HG02840 (cell line): ENCODE data around the gene MRPL52.
"Not testable (repeated sequence)": the region's sequence is repeated elsewhere in the genome, so short reads cannot be mapped to it uniquely, and the experiment has no call there.

Experiments used
- ATAC-seq: cut with Tn5 transposase; IDR thresholded peaks from one replicate; pipeline ENCODE4 v1.9.1; 2021; ENCODE audit warnings: mild to moderate bottlenecking, moderate library complexity, moderate number of reproducible peaks; ENCODE audit not compliant: unreplicated experiment, low FRiP score

MRPL52 gene

DNA sequence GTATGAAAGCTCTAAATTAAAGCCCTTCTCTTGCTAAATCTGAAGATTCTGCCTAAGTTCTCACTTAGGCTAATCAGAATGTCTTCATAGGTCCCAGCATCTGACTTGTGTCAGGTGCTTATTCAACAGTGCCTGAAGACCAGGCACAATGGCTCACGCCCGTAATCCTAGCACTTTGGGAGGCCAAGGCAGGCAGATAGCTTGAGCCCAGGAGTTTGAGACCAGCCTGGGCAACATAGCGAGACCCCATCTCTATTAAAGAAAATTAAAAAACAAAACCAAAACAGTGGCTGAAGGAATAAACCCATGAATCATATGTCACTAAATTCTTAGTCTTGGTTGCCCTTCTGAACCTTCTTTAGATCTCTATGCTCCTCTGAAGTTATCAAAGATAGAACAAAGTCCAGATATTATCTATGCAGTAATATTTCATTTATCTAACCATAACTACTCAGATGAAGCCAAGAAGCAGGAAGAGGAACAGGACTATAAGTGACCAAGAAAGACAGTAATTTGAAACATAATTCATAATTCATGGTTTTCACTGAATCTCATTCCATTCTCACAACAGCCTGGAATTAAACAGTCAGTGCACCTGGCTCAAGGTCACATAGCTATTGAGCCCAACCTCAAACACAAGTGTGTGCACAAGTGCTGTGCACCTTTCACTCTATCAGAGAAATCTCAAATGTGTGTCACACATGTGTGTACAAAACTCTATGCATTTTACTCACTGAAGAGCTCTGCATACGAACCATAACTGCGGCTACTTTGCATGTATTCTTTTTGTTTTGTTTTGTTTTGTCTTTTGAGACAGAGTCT lies 21.1 kb upstream of the MRPL52 start:
- ATAC-seq: no peak

DNA sequence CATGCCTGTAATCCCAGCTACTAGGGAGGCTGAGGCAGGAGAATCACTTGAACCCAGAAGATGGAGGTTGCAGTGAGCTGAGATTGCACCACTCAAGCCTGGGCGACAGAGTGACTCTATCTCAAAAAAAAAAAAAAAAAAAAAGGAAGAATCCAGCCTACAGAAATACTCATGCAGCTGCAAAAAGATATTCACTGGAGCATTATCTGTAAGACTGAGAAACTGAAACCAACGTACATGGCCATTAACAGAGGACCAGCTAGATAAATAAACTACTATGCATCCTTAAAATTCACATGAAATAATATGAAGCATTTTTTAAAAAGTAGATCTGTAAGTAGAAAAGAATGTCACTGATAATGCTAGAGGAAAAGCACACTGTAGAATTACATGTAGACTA lies 18.0 kb upstream of the MRPL52 start:
- no peak for ATAC-seq

DNA sequence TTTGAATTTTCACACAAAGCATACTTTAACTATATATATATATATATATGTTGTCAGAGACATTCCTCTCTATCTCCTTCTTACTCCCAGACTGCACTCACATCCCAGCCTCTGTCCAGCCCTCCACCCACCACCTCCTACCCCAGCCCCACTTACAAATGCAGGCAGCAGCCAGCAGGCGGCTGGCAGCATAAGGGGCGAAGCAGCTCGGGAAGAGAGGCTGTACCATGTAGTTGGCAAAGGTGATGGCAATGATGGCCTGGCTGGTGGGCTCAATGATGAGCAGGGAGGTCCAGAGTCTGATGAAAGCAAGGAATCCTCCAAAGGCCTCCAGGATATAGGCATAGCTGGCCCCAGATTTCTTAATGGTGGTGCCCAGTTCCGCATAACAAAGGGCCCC lies 16.9 kb upstream of the MRPL52 start:
- ATAC-seq: no peak

DNA sequence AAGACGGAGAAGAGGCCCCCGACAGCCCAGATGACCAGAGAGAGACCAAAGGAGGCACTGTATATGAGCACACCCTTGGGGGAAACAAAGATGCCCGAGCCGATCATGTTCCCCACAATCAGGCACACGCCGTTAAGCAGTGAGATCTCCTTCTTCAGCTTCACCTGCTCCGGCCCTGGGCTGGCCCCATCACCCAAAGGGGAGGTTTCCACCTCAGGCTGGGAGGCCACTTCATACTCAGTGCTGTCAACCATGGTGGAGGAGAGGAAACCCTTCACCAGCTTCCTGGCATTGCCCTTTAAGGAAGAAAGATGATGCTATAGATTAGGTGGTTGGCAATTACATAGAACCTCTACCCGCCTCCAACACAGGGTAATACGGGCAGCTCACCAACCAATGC lies 16.5 kb upstream of the MRPL52 start:
- no peak for ATAC-seq

DNA sequence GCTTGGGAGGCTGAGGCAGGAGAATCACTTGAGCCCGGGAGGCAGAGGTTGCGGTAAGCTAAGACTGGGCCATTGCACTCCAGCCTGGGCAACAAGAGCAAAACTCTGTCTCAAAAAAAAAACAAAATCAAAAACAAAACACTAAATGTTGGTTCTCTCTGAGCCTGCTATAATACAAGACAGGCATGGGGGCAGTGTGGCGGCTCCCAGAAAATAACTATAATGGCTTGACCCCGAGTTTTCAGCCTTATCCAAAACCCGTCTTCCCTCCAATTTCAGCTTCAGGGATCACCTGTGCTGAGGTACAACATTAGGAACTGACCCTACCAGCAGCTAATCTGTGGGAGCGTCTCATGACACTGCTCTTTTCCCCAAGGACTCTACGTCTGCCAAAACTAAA lies 15.3 kb upstream of the MRPL52 start:
- no peak for ATAC-seq

DNA sequence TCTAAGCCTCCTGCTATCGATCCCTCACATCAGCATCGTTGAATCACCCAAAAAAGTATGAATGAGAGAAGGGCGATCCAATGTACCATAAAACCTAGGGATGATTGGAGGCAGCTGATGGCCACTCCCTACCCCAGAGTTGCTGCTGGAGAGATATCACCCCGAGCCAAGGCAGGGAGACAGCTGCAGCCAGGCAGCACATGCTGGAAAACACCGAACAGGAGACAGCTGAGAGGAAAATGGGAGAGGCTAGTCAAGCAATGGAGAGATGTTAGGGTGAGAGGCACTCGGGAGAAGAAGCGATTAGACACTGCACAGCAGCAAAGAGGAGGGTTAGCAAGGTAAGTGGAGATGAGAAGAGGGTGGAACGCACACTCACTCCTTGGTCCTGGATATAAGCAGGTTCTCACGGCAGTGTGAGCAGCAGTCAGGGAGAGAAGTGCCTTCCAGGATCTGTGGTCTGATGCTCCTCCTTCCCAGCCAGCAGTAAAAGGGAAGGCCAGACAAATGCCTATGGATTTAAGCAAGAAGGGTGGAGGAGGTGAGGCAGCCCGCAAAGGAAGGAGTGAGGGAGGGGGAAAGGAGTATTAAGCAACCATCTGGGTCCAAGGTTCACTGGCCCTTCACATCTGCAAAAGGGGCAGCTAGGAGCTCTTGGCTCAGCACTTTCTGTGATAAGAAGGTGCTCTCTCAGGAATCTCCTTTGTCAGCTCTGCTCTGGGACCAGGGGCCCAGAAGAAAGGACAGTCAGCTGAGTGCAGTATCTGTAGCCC lies 14.6 kb upstream of the MRPL52 start, which contains the start of gene SLC7A7:
Gene SLC7A7, minus strand, starts transcription at position 495 of the 773 bp plus-strand sequence. CDS start 2,037 bp downstream, outside the sequence.
- ATAC-seq: no peak

DNA sequence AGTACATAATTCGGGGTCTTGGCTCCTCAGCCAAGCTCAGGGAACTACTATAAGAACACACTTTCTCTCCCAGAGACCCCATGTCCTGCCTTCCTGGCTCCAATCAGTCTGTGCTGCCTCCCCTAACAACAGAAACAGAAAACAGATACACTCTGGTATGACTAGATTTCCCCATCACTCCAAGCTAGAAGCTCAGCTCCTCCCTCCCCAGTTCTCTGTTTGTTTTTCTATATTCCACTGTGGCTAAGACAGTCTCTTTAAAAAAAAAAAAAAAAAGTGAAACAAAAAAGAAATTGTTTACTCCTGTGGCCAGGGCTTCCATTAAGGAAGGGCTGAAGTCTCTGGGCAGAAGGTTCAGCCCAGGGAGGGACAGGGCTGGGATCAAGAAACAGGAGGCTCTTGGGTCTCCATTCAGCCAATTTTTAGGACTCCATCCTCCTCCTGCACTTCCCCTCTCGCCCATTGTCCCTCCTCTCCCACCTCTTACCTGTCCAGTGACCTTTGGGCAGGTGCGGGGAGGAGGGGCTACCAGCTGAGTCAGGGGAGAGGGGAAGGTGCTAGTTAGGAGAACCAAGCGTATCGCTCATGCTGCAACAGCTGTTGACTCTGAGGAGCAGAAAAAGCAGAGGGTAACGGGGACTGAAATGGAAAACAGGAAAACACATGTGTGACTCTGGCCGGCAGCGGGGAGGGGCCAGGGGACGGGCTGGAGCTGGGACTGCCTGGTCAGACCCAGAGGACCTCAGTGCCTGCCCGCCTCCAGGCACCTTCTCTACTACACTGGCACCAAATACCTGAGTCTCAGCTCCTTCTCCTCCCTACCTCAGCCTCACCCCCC lies 10.3 kb upstream of the MRPL52 start:
- ATAC-seq: no peak

DNA sequence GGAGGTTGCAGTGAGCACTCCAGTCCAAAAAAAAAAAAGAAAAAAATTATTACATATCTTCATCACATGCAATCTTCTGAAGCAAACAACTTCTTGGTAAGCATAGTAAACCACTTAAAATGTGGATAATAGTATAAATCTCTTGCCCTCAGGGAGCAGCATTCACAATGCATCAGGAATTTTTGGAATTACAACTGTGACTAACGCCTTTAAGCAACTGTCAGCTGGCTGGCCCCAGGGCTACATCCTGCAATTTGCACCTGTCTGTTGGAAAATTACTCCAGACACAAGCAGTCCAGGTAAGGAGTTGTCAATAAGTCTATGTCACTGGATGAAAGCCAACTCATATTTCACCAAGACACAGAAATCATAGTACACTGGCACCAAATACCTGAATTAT lies 9.0 kb upstream of the MRPL52 start:
- no peak for ATAC-seq

DNA sequence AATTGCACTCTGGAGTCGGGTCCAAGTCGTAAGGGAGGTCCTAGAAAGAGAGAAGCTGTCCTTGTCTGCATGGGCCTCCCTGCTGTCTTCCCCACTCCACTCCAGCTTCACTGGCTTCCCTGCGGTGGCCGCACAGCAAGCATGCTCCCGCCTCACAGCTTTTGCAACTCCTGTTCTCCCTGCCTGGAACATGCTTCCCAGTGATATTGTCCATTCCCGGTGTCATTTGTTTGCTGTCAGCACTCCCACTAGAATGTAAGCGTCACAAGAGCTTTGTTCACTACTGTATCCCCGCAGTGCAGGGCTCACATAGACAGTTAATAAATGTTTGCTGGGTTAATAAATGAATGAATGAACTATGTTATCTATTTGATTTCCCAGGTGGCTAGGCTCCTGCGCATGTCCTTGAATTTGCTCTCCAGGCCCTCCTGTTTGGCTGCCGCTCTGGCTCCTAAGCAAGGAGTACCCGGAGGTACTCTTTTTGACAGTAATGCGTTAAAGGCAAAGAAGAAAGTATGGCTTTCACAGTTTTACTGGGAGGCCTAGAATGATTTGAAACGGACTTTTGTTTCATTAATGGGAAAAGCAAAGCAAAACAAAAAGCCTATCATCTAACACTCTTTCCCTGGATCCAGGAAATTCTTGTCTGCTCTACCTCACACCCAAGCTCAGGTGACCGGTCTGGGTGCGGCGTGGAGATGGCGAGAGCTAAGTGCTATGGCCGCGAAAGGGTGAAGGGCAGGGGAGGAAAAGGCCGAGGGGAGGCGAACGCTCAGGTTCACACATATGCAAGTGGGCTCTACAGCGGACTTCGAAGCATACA lies 8.3 kb upstream of the MRPL52 start:
- no peak for ATAC-seq

DNA sequence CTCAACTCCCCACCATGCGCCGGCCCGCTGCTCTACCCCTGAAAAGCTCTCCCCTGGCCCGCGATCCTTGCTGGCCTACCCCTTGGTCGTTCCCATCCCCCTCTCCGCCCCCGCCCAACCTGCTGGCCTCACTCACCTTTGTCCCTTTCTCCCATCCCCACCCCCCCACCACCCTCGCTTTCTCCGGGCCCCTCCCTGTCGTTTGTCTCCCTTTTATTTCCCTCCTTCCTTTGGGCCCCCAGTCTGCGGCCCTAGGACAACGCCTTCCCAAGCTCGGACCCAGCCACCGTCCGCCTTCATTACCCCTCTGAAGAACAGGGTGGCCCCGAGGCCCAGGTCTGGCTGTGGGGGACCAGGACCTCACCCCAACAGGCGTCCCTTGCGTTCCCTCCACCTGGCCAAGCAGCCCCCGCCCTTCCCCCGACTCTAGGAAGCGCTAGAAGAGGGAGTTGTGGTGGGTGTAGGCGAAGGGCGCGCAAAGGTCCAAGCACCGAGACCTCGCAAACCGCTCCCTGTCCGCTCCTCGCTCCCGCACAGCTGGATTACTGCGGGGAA lies 7.6 kb upstream of the MRPL52 start:
- ATAC-seq: no peak

DNA sequence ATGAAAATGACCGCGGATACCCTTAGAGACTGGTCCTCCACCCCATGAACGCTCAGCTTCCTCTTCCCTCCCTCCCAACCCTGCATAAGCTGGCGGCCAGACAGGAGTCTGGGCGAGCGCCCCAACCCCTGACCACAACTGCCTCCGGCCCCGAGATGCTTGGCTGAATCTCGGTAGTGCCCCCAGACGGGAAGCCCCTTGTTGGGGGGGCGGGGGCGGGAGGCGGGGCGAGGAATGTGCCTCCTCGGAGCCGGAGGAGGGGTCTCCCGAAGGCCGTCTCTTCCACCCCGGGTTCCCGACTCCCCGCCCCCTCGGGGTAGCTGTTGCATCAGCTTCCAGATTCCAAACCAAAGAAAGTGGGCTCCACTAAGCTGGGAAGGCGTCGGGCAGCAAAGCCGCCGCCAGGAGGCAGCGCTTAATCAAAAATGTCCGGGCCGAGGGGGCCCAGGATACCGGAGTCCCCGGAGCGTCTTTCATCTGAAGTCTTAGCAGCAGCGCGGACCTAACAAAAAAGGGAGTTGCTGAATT lies 7.1 kb upstream of the MRPL52 start:
- no peak for ATAC-seq

DNA sequence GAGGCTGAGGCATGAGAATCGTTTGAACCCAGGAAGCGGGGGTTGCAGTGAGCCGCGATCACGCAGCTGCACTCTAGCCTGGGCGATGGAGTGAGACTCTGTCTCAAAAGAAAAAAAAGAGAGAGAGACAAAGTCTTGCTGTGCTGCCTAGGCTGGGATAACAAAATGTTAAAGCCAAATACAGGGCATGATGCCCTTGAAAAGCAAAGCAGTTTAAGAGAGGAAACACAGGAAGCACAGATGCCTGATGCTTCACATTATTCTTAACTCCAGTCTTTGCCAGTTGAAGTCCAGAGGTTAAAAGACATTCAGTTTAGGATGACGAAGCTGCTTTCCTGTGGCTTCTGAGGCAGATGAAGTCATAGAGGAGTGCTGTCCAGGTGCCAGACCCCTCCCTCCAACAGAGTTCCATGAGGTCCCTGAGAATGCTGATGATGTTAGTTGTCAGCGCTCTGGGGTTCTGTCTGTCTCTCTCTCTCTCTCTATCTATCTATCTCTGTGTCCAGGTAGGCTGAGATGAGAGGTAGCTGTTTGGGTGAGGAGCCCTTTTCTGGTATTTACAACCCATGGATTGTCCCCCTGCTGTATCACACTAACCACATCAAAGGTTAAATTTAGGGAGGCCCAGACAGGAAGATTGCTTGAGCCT lies 4.9 kb upstream of the MRPL52 start:
- no peak for ATAC-seq

DNA sequence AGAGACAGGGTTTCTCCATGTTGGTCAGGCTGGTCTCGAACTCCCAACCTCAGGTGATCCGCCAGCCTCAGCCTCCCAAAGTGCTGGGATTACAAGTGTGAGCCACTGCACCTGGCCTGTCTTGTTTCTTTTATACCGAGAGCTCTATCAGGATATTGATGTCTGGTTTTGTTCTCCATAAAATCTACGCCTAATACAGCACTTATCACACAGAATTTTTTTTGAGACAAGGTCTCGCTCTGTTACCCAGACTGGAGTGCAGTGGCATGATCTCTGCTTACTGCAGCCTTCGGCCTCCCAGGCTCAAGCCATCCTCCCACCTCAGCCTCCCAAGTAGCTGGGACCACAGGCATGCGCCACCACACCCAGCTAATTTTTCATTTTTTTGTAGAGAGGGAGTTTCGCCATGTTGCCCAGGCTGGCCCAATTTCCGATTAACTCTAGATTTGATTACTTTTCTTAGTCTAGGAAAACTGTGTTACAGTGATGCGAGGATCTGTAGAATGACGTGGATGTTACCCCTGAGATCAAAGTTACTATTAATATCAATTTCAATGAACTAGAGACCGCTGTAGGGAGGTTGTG lies 519 bp upstream of the MRPL52 start:
- not testable (repeated sequence) for ATAC-seq

DNA sequence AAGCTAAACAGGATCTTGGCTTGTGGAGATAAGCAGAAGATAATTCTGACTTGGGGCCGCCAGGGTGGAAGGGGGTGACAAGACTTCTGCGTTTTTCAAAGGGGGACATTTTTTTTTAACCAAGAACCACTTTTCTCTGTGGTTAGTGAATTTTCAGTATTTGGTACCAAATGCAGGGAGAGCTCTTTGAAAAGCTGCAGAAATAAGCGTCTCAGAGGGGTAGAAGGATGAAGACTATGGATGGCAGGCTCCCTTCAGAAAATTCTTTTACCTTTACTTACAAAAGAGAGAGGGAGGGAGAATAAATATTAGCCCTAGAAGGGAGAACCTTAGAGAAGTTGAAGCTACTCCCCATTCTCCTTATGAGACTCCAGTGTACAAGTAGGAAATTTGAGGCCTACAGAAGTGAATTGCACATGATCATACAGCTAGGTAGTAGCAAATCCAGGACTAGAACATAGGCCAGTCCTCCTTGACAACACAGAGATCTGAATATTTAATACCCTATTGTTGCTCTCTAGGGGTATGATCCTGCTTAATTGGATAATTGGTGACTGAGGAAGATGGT lies 840 bp downstream of the MRPL52 start:
- ATAC-seq: no peak

DNA sequence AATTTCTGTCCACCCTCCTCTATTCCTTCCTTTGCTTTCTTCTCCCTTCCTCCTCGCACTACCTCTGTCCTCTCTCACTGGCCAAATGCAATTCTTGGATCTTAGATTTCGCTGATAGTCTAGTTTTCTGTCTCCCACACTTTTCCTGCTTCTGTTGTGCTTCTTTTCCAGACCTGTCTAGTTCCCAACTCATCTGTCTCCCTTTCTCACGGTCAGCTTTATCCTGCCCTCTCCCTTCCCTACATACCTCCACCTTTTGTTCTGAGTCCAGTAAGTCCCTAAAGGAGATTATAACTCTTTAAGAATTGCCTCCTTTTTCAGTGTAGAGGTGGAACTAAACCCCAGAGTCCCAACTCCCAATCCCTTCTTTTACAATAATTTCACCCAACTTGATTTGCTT lies 5.8 kb downstream of the MRPL52 start:
- ATAC-seq: no peak

DNA sequence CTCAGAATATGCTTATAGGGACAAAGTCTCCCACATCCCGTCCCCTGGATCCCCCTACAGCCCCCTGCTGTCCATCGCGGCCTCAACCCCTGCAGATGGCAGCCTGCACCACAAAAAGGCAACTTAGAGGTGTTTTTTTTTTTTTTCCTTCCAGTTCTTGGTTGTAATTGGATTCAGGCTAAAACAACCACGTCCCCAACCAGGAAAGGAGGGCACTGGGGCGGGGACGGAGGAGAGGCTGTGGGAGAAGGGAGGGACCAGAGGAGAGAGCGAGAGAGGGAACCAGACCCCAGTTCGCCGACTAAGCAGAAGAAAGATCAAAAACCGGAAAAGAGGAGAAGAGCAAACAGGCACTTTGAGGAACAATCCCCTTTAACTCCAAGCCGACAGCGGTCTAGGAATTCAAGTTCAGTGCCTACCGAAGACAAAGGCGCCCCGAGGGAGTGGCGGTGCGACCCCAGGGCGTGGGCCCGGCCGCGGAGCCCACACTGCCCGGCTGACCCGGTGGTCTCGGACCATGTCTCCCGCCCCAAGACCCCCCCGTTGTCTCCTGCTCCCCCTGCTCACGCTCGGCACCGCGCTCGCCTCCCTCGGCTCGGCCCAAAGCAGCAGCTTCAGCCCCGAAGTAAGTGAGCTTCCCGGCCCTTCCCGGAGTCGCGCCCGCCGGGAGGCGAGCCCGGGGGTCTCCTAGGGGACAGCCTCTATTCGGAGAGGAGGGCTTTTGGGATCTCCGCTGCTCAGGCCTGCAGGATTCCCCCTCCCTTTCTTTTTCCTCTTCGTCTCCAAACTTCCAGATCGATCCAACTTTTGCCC lies 6.8 kb downstream of the MRPL52 start, which contains the start of gene MMP14:
Gene MMP14, plus strand, starts transcription at position 285 of the 813 bp plus-strand sequence. Its CDS starts 233 bp downstream, at position 518.
- ATAC-seq: no peak

DNA sequence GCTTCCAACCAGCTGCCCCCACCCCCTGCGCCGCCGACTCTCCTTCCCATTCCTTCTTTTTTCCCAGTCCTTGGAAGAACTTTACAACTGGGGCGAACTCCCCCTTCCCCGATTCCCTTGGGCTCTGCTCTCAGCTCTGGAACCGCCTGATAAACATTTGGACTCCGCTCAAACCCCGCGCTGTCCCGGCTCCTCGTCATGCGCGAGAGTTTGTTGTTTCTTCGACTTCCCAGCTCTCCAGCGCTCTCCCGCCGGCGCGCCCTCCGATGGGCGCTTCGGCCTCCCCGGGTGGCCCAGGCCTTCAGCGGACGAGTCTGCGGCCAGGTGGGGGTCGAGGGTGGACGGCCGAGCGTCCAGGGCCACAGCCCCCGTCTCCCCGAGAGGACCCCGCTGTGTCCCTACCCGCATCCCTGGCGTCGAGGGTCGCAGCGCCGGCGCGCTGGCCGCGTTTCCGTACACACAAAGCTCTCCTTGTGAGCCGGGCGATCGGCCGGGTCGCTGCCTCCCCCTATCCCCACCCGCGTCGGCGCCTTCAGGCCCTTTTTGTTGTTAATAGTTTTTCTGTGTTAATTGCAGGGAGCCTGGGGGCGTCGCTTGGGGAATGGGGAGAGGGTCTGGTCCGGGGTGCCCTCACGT lies 7.5 kb downstream of the MRPL52 start:
- ATAC-seq: no peak
